Testis (tissue), 3 donors: ENCODE data around the gene C2CD4A. TPM values are rescaled to one million over a fixed set of nuclear protein-coding genes. Genes with fewer than 3 reads are reported as not detected.

Experiments
- DNase-seq: peaks from one replicate; pipeline ENCODE4 v3.0.0-alpha.2; 2019
- H3K27ac ChIP-seq, 2 donors: fragments of 200-600 bp; sonication (generic); one replicate each; pipeline ENCODE4 v1.5.1; 2019
- H3K27me3 ChIP-seq: fragments of 200-600 bp; sonication (generic); one replicate; pipeline ENCODE4 v1.5.1; 2019
- H3K36me3 ChIP-seq: fragments of 200-600 bp; sonication (generic); one replicate; pipeline ENCODE4 v1.5.1; 2017; ENCODE audit warnings: low read depth; ENCODE audit errors: missing control alignments
- H3K4me1 ChIP-seq: fragments of 200-600 bp; sonication (generic); one replicate; pipeline ENCODE4 v1.5.1; 2019
- H3K4me3 ChIP-seq, 2 donors: fragments of 200-600 bp; sonication (generic); one replicate each; pipeline ENCODE4 v1.5.1; 2017 to 2019
- H3K9me3 ChIP-seq: fragments of 200-600 bp; sonication (generic); one replicate; pipeline ENCODE4 v1.5.1; 2017
- POLR2A ChIP-seq: fragments of 450-650 bp; IDR thresholded peaks from one replicate; pipeline ENCODE4 v1.6.1; 2017; ENCODE audit warnings: antibody characterized with exemption, mild to moderate bottlenecking, moderate library complexity
- WGBS, 2 donors: methylation state at CpG; one replicate each; pipeline ENCODE4 v1.1.5; 2018; 5-methylcytosine and 5-hydroxymethylcytosine counted together
- intact Hi-C: fragments of 100-400 bp; cut with DNase I; formaldehyde crosslinking; loops from one replicate; pipeline ENCODE4 v1.15.1; 2023; ENCODE audit warnings: low total_unique reads
- polyA plus RNA-seq: library from polyadenylated mRNA; stranded (reverse); fragments of 350-450 nt; fragmentation: Illumina TruSeq; extraction: RNeasy Lipid Tissue Mini Kit (QIAGEN cat#74804); gene quantifications from one replicate; pipeline ENCODE4 v1.2.3, GENCODE V29; 2014; ENCODE audit warnings: low read depth, low replicate concordance; ENCODE audit not compliant: insufficient read depth
- total RNA-seq, 2 donors: library from RNA; depleted of rRNA; stranded (reverse); fragments of >200 nt; gene quantifications; one replicate each; pipeline ENCODE4 v1.2.3, GENCODE V29; 2016
- TF ChIP-seq, protein P1 (sequence below), 3 experiments: fragments of 450-650 bp in 2 of 3; fragments of 200-600 bp in 1 of 3; sonication (generic) in 1 of 3; IDR thresholded peaks; one replicate each; pipeline ENCODE4 v1.5.1; 2016 to 2019; ENCODE audit warnings: antibody characterized with exemption in 3 of 3, mild to moderate bottlenecking in 2 of 3, moderate library complexity in 1 of 3

Gene C2CD4A
- total and polyA plus RNA-seq, 3 donors from 2014 or later, result 0.08 to 0.39 (median 0.12) TPM

DNA sequence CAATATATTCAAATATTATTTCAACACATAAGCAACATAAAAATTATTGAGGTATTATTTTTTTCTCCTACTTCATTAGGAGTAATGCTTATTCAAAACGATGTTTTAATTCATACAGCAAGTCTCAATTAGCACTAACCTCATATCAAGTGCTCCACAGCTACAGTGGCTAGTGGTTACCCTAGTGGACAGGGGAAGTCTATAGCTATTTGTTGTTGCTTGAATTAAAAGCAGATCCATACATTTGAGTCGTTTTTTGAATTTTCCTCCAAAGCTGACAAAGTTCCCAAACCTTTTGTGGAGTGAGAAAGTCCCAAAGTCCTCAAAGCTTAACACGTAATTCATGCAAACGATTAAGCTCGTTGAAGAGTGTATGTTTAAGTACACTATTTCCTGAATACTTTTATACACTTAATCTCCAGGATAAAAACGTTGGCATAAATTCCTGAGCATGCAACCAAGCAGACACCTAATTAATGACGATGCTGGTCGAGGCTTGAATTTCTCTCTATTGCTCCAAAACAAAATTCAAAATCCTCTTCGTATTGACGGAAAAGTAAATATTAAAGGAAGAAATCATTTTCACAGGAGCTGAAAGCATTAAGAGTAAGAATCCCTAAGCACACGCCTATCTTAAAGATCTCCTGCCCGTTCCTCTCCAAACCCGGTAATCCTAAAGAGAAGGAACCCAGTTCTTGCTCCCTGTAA is 7.5 kb upstream of the C2CD4A start:
- H3K9me3 ChIP-seq, result no peaks in the 10 kb centered on the region
- intact Hi-C loops, result no loop called here
- H3K27ac ChIP-seq, result peak overlapping the region; percentile 81 to 95
- H3K36me3 ChIP-seq, result no peaks in the 10 kb centered on the region
- WGBS, 2 donors, result 2 to 6% methylated on average over 13 of the region's 13 CpGs
- TF ChIP-seq, protein P1, sequence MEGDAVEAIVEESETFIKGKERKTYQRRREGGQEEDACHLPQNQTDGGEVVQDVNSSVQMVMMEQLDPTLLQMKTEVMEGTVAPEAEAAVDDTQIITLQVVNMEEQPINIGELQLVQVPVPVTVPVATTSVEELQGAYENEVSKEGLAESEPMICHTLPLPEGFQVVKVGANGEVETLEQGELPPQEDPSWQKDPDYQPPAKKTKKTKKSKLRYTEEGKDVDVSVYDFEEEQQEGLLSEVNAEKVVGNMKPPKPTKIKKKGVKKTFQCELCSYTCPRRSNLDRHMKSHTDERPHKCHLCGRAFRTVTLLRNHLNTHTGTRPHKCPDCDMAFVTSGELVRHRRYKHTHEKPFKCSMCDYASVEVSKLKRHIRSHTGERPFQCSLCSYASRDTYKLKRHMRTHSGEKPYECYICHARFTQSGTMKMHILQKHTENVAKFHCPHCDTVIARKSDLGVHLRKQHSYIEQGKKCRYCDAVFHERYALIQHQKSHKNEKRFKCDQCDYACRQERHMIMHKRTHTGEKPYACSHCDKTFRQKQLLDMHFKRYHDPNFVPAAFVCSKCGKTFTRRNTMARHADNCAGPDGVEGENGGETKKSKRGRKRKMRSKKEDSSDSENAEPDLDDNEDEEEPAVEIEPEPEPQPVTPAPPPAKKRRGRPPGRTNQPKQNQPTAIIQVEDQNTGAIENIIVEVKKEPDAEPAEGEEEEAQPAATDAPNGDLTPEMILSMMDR (IDR thresholded peaks at IDR 0.05), result no peak
- TF ChIP-seq POLR2A, result no peak
- no peak for DNase-seq
- H3K4me1 ChIP-seq, result no peaks in the 10 kb centered on the region
- H3K27me3 ChIP-seq, result no peaks in the 10 kb centered on the region
- H3K4me3 ChIP-seq, result peak overlapping the region; percentile 97 to 98

DNA sequence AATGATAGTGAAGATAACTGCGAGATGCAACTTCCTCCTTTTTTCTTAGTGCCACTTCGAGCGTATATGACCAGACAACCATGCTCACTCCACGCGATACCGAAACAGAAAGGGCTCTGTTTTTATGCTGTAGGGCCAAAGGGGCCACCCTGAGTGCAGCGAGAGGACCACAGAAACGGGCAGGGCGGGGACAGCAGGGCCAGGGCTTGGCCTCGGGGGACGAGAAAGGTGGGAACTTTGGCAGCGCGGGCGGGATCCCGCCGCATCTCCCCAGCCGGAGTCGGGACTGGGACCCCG is 7.0 kb upstream of the C2CD4A start:
- no peaks in the 10 kb centered on the region for H3K36me3 ChIP-seq
- intact Hi-C loops, result no loop called here
- no peaks in the 10 kb centered on the region for H3K27me3 ChIP-seq
- DNase-seq, result peak; percentile 47
- H3K4me3 ChIP-seq, result peak overlapping the region; percentile 97 to 98
- peak overlapping the region; percentile 81 to 95 for H3K27ac ChIP-seq
- WGBS, 2 donors, result 0% methylated on average over 11 to 19 of the region's 19 CpGs
- H3K9me3 ChIP-seq, result no peaks in the 10 kb centered on the region
- H3K4me1 ChIP-seq, result no peaks in the 10 kb centered on the region
- TF ChIP-seq POLR2A, result no peak
- TF ChIP-seq, protein P1 (IDR thresholded peaks at IDR 0.05), result no peak

DNA sequence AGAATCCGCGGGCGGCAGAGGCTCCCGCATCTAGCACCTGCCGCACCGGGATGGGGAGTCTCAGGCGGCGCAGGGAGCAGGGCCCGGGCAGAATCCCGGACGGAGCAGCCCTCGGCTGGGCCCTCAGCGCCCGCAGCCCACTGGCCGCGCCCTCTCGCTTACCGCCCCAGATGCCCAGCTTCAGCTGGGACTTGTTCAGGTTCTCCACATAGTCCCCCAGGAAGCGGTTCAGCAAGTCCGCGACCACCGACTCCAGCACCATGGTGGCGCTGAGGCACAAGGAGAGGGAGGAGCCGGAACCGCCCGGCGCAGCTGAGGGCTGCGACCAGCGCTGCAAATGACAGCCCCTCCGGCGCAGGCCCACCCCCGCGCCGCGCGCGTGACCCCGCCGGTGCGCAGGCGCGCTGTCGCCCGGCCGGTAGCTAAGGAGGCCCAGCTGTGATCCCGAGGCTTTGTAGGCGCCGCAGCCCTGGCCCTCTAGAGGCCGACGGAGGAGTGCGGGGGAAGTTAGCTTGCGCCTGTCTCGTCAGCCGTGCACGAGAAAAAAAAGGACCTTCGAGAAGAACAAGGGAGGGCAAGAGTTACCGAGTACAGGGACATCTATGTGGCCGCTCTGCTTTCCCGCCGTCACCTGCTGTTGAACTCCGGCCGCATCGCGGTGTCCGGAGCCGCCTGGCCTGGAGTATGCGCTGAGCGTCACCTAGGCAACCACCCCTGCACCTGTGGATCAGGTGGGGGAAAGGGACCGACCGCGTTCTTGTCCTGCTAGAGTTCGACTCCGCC is 6.5 kb upstream of the C2CD4A start, which contains the start of gene VPS13C:
TSS of gene VPS13C (minus strand) at position 335 of the 783 bp plus-strand sequence. CDS start at position 262, 73 bp downstream.
- H3K4me1 ChIP-seq, result no peaks in the 10 kb centered on the region
- peak within 1 kb of the TSS; percentile 81 to 95 for H3K27ac ChIP-seq
- DNase-seq, result peak; percentile 92
- H3K36me3 ChIP-seq, result no peaks in the 10 kb centered on the region
- H3K9me3 ChIP-seq, result no peaks in the 10 kb centered on the region
- 0% methylated on average over 16 to 65 of the region's 73 CpGs for WGBS, 2 donors
- H3K4me3 ChIP-seq, result peak within 1 kb of the TSS; percentile 97 to 98
- no peaks in the 10 kb centered on the region for H3K27me3 ChIP-seq
- TF ChIP-seq, protein P1 (IDR thresholded peaks at IDR 0.05), result peak; percentile 52 to 87 (median 79)
- TF ChIP-seq POLR2A, result peak; percentile 27
- intact Hi-C loops, result no loop called here

DNA sequence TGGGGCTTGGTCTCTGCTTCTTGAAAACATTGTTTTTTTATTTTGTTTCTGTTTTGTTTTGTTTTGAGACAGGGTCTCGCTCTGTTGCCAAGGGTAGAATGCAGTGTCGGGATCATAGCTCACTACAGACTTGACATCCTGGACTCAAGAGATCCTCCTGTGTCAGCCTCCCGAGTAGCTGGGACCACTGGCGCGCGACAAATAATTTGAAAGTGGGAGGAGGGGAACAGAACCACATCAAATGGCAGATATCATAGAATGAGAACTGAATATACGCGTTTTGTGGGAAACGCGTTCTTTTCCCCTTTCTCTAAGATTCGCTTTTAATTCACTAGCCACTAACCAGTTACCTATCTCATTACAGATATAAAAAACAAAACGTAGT is 5.9 kb upstream of the C2CD4A start:
- Histone ChIP-seq H3K36me3 (no peaks in the 10 kb centered on the region), H3K27ac (peak overlapping the region; percentile 81 to 95), H3K27me3 (no peaks in the 10 kb centered on the region), H3K9me3 (no peaks in the 10 kb centered on the region), H3K4me3 (peak overlapping the region; percentile 97 to 98), H3K4me1 (no peaks in the 10 kb centered on the region)
- intact Hi-C loops, result no loop called here
- 4 to 6% methylated on average over 12 of the region's 12 CpGs for WGBS, 2 donors
- DNase-seq, result no peak
- TF ChIP-seq, protein P1 (IDR thresholded peaks at IDR 0.05), result no peak
- no peak for TF ChIP-seq POLR2A
